Ovary (tissue), 9 donors: ENCODE measurements around the gene ATP8B3. TPM values are rescaled to one million over a fixed set of nuclear protein-coding genes. Genes with fewer than 3 reads are reported as not detected.

Source experiments
- DNase-seq, 5 donors: peaks; one replicate each; pipeline ENCODE4 v3.0.0-alpha.2; 2019 to 2020
- H3K27ac ChIP-seq, 2 donors: fragments of 200-600 bp; one replicate each; pipeline versions ENCODE4 v1.5.1 to v1.8.0; 2019 to 2022
- H3K27me3 ChIP-seq: fragments of 200-600 bp; one replicate; pipeline ENCODE4 v1.8.0; 2022
- H3K36me3 ChIP-seq: fragments of 200-600 bp; sonication (generic); one replicate; pipeline ENCODE4 v1.5.1; 2019
- H3K4me1 ChIP-seq: one replicate; pipeline ENCODE4 v1.8.1; 2013; ENCODE audit warnings: mild to moderate bottlenecking, moderate library complexity; ENCODE audit not compliant: insufficient read depth
- H3K4me3 ChIP-seq: fragments of 200-600 bp; sonication (generic); one replicate; pipeline ENCODE4 v1.5.1; 2017
- H3K9me3 ChIP-seq, 2 donors: fragments of 200-600 bp in 1 of 2; sonication (generic) in 1 of 2; one replicate each; pipeline versions ENCODE4 v1.5.1 to v1.8.1; 2013 to 2019; ENCODE audit warnings: mild to moderate bottlenecking in 1 of 2, moderate library complexity in 1 of 2
- EP300 ChIP-seq: sonication (generic); formaldehyde crosslinking; IDR thresholded peaks from one replicate; pipeline ENCODE4 v1.6.1; 2017; ENCODE audit warnings: antibody characterized with exemption
- POLR2A ChIP-seq: fragments of 450-650 bp; IDR thresholded peaks from one replicate; pipeline ENCODE4 v1.6.1; 2017; ENCODE audit warnings: antibody characterized with exemption, mild to moderate bottlenecking, moderate library complexity
- WGBS, 3 donors: extraction: QIAGEN DNeasy Blood & Tissue Kit in 1 of 3; methylation state at CpG; one replicate each; pipeline versions ENCODE4 v1.1.5 to v1.1.7; 2013 to 2017; 5-methylcytosine and 5-hydroxymethylcytosine counted together
- intact Hi-C, 4 donors: fragments of 100-400 bp; cut with DNase I; formaldehyde crosslinking; loops; one replicate each; pipeline versions ENCODE4 v1.11.0 to v1.15.1; 2022 to 2023
- polyA plus RNA-seq, 2 donors: library from polyadenylated mRNA; stranded (reverse); fragments of 200-250 nt in 1 of 2; fragments of 350-450 nt in 1 of 2; fragmentation: Illumina TruSeq in 1 of 2; extraction: RNeasy Lipid Tissue Mini Kit (QIAGEN cat#74804) in 1 of 2; gene quantifications; one replicate each; pipeline ENCODE4 v1.2.3, GENCODE V29; 2013 to 2014
- total RNA-seq, 7 donors: library from RNA; depleted of rRNA in 2 of 7; stranded (reverse); fragments of >200 nt in 2 of 7; fragmentation: NEBNext Ultra II Directional in 3 of 7; extraction: Animal tissue kit (Norgen Biotek cat#: 25700) in 3 of 7; gene quantifications; one replicate each; pipeline versions ENCODE4 v1.1.0 to v1.2.4, GENCODE V29; 2016 to 2023
- TF ChIP-seq, protein P1 (sequence below), 3 donors: fragments of 450-650 bp in 2 of 3; fragments of 200-600 bp in 1 of 3; IDR thresholded peaks; one replicate each; pipeline versions ENCODE4 v1.5.1 to v1.8.0; 2016 to 2022; ENCODE audit warnings: antibody characterized with exemption in 3 of 3, mild to moderate bottlenecking in 1 of 3
- donor health status: DM: no; HTN: no; CAD: no; lungs with moderate emphysema.
- donor health status: DM: no; HTN: no; CAD: no.
- donor health status: Bipolar disorder and iron deficiency.
- donor health status: DM: yes; HTN: yes; CAD: no.
- donor health status: DM: no; HTN: no; CAD: no.
- donor health status: DM: yes; HTN: yes; CAD: no.

Gene ATP8B3
- total and polyA plus RNA-seq, 9 donors = 0.72 to 3.2 (median 1.5) TPM

DNA sequence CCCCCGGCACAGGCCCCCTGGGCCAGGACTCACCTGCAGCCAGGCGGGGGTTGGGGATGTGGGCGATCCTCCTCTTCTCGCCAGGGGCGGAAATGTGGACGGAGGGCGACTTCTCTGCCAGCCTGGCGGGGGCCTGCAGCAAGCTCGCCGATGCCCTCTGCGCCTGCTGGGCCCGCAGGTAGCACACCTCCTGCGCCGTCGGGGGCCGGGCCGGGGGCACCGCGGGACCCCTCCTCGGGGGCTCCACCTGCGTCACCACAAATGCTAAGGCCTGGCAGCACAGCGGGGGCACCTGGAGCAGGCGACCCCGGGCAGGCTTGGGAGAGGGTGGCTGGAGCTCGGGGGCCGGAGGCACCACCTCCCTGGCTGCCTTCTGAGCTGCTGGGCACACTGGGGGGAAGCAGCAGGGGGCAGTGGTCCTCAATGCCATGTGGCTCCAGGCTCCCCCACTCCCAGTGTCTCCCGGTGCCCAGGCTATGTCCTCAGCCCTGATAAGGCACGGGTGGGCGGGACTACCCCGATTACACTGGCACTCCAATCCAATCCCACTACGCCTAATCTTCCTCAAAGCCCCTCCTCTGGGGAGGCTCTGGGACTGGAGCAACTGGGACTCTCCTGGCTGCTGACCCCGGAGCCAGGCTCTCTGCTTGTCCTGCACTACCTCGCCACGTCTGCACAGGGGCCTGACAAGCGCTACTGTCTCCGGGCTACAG lies 11.6 kb upstream of the ATP8B3 start:
- 83 to 89% (median 89%) methylated on average over 35 to 36 of the region's 36 CpGs for WGBS, 3 donors
- intact Hi-C loops = loop anchor here in 2 of 4 donors (10.0 kb wide), 2 partner anchors 149 to 279 kb away; no protein-coding TSS in a partner anchor

DNA sequence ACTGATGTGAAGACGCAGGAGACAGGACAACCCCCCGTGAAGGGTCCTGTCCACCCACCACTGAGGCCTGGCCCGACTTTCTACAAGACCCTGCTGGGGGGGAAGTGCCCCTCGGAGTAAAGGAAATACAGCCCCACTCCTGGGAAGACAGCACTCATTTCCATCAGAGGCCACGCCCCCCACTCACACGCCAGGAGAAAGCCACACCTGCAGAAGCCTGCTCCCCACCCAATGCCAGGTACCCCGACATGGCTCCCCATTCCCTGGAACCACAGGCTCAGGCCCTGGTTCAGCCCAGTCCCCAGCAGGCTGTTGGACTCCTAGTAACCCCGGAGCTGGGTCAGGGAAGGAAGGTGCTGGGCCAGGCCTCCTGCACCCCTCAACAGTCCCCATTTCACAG lies 10.9 kb upstream of the ATP8B3 start:
- intact Hi-C loops = loop anchor here in 2 of 4 donors (10.0 kb wide), 2 partner anchors 148 to 278 kb away; no protein-coding TSS in a partner anchor
- Histone ChIP-seq H3K36me3 (no peaks in the 10 kb centered on the region), H3K27ac (no peak overlapping the region)

More for the DNA sequence above, 11.6 kb upstream of the ATP8B3 start:
- Histone ChIP-seq H3K36me3 (no peaks in the 10 kb centered on the region), H3K9me3 (no peaks in the 10 kb centered on the region), H3K4me1 (peaks cover 8% of the 10 kb centered on the region), H3K4me3 (no peak overlapping the region), H3K27ac (no peak overlapping the region), H3K27me3 (no peaks in the 10 kb centered on the region)
- DNase-seq = no peak
- TF ChIP-seq POLR2A = no peak
- no peak for TF ChIP-seq EP300
- TF ChIP-seq, protein P1, sequence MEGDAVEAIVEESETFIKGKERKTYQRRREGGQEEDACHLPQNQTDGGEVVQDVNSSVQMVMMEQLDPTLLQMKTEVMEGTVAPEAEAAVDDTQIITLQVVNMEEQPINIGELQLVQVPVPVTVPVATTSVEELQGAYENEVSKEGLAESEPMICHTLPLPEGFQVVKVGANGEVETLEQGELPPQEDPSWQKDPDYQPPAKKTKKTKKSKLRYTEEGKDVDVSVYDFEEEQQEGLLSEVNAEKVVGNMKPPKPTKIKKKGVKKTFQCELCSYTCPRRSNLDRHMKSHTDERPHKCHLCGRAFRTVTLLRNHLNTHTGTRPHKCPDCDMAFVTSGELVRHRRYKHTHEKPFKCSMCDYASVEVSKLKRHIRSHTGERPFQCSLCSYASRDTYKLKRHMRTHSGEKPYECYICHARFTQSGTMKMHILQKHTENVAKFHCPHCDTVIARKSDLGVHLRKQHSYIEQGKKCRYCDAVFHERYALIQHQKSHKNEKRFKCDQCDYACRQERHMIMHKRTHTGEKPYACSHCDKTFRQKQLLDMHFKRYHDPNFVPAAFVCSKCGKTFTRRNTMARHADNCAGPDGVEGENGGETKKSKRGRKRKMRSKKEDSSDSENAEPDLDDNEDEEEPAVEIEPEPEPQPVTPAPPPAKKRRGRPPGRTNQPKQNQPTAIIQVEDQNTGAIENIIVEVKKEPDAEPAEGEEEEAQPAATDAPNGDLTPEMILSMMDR (IDR thresholded peaks at IDR 0.05) = no peak

DNA sequence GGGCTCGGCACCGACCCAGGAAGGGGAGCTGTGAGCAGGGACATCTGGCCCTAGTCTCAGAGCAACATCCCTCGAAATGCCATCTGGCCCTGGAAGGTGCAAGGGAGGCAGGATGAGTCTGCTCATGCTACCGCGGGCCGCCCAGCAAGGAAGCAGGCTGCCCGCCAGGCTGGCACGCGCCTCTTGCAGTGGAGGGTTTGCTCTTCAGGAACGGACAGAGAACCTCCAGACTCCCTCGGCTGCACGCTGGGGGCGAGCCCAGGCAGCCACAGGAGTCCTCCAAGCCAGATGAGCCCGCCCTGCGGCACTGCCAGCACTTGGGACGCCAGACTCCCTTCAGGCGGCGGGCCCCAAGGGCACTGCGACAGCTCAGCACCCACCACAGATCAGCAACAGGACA lies 10.1 kb upstream of the ATP8B3 start:
- H3K9me3 ChIP-seq = no peaks in the 10 kb centered on the region
- no peaks in the 10 kb centered on the region for H3K27me3 ChIP-seq
- no peak overlapping the region for H3K4me3 ChIP-seq
- H3K4me1 ChIP-seq = peaks cover 6% of the 10 kb centered on the region
- no peaks in the 10 kb centered on the region for H3K36me3 ChIP-seq
- WGBS, 3 donors = 87 to 93% (median 90%) methylated on average over 15 to 19 of the region's 19 CpGs
- TF ChIP-seq EP300 = no peak
- no peak for DNase-seq
- intact Hi-C loops = loop anchor here in 2 of 4 donors (10.0 kb wide), 2 partner anchors 147 to 277 kb away; no protein-coding TSS in a partner anchor
- H3K27ac ChIP-seq = no peak overlapping the region

More for the DNA sequence above, 10.9 kb upstream of the ATP8B3 start:
- Histone ChIP-seq H3K4me1 (peaks cover 8% of the 10 kb centered on the region), H3K27me3 (no peaks in the 10 kb centered on the region), H3K4me3 (no peak overlapping the region), H3K9me3 (no peaks in the 10 kb centered on the region)
- DNase-seq = no peak
- WGBS, 3 donors = 82 to 83% (median 82%) methylated on average over 8 of the region's 8 CpGs
- TF ChIP-seq EP300 = no peak
- TF ChIP-seq, protein P1 (IDR thresholded peaks at IDR 0.05) = no peak
- TF ChIP-seq POLR2A = no peak

DNA sequence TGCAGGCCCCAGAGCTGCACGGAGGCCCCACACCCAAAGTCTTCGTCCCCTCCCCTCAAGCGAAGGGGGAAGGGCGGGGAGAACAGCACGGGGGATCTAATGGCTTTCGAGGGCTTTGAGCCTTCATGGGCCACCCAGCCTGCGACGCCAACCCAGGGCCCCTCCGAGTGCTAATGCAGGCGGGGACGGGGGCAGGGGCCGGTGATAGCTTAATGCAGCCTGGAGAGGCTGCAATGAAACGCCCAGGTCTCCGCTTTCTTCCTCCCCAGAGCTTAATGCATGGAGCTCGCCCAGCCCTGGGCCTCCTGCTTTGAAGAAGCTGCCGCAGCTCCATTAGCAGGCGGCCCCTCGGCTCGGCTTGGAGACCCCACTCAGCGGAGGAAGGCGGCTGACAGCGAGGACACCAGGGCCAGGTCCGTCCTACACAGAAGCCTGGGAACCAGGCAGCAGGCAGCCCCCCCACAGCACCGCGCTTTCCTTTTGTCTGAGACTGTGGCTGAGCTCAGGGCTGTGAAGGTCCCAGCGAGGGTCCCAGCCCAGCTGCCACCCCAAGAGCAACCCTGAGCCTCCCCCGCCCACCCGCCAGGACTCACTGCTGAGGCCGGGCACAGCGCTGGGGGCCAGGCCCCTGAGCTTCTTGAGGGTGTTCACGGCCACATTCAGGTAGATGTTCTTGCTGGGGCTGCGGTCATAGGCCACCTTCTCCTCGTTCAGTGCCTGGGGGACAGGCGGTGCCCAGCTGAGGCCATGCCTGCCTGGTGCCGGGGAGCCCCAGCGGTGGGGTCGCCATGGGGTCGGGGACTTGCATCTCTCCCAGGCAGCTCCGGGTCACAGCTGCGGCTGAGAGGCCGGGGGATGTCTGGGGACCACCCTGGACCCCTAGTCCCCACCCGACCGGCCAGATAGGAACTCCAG lies 7.5 kb upstream of the ATP8B3 start:
- intact Hi-C loops = loop anchor here in 2 of 4 donors (10.0 kb wide), 2 partner anchors 145 to 275 kb away; no protein-coding TSS in a partner anchor
- no peak for TF ChIP-seq POLR2A
- TF ChIP-seq, protein P1 (IDR thresholded peaks at IDR 0.05) = no peak
- TF ChIP-seq EP300 = no peak

More for the DNA sequence above, 7.5 kb upstream of the ATP8B3 start:
- no peak for DNase-seq
- Histone ChIP-seq H3K27me3 (no peaks in the 10 kb centered on the region), H3K9me3 (no peaks in the 10 kb centered on the region), H3K4me1 (no peaks in the 10 kb centered on the region), H3K36me3 (no peaks in the 10 kb centered on the region), H3K27ac (no peak overlapping the region), H3K4me3 (no peak overlapping the region)
- WGBS, 3 donors = 83 to 86% (median 83%) methylated on average over 42 to 43 of the region's 43 CpGs
